Heart left ventricle (tissue), 16 donors: Measurements from ENCODE around the gene THADA. TPM values are rescaled to one million over a fixed set of nuclear protein-coding genes. Genes with fewer than 3 reads are reported as not detected.
"Not testable (repeated sequence)": the region's sequence is repeated elsewhere in the genome, so short reads cannot be mapped to it uniquely, and the experiment has no call there.

Source experiments
- ATAC-seq, 4 donors: fragments of 200-7000 bp; cut with Tn5 transposase; one replicate each; pipeline ENCODE4 v1.9.1; 2020 to 2022; ENCODE audit warnings: moderate library complexity in 4 of 4, mild to moderate bottlenecking in 3 of 4, moderate number of reproducible peaks in 1 of 4
- DNase-seq, 5 donors: peaks; one replicate each; pipeline ENCODE4 v3.0.0-alpha.2; 2020
- H3K27ac ChIP-seq, 12 donors: fragments of 200-600 bp; sonication (generic) in 4 of 12; one replicate each; pipeline versions ENCODE4 v1.5.0 to v1.8.0; 2016 to 2022; ENCODE audit warnings: mild to moderate bottlenecking in 2 of 12
- H3K27me3 ChIP-seq, 9 donors: fragments of 200-600 bp; sonication (generic) in 2 of 9; one replicate each; pipeline versions ENCODE4 v1.5.1 to v1.8.0; 2016 to 2022; ENCODE audit warnings: mild to moderate bottlenecking in 3 of 9
- H3K36me3 ChIP-seq, 9 donors: fragments of 200-600 bp; sonication (generic) in 2 of 9; one replicate each; pipeline versions ENCODE4 v1.5.0 to v1.8.0; 2018 to 2022; ENCODE audit warnings: mild to moderate bottlenecking in 2 of 9
- H3K4me1 ChIP-seq, 12 donors: fragments of 200-600 bp; sonication (generic) in 4 of 12; one replicate each; pipeline versions ENCODE4 v1.5.0 to v1.8.0; 2016 to 2022; ENCODE audit warnings: mild to moderate bottlenecking in 3 of 12
- H3K4me3 ChIP-seq, 12 donors: fragments of 200-600 bp; sonication (generic) in 4 of 12; one replicate each; pipeline versions ENCODE4 v1.5.0 to v1.8.0; 2017 to 2022; ENCODE audit warnings: mild to moderate bottlenecking in 9 of 12, moderate library complexity in 4 of 12
- H3K9me3 ChIP-seq, 12 donors: fragments of 200-600 bp; sonication (generic) in 4 of 12; one replicate each; pipeline versions ENCODE4 v1.5.0 to v1.8.0; 2016 to 2022; ENCODE audit warnings: mild to moderate bottlenecking in 1 of 12
- POLR2A ChIP-seq, 2 donors: fragments of 450-650 bp; IDR thresholded peaks; one replicate each; pipeline ENCODE4 v1.6.1; 2017; ENCODE audit warnings: antibody characterized with exemption in 2 of 2, mild to moderate bottlenecking in 2 of 2, moderate library complexity in 2 of 2
- WGBS, 4 donors: extraction: QIAGEN DNeasy Blood & Tissue Kit in 2 of 4; methylation state at CpG; one replicate each; pipeline versions ENCODE4 v1.1.5 to v1.1.7; 2013 to 2018; 5-methylcytosine and 5-hydroxymethylcytosine counted together
- intact Hi-C, 10 donors: fragments of 100-400 bp; cut with DNase I; formaldehyde crosslinking; loops; one replicate each; pipeline versions ENCODE4 v1.11.1 to v1.14.2; 2022
- polyA plus RNA-seq, 2 donors: library from polyadenylated mRNA; stranded (reverse); fragments of 200-250 nt; gene quantifications; one replicate each; pipeline ENCODE4 v1.2.3, GENCODE V29; 2013
- total RNA-seq, 9 donors: library from RNA; depleted of rRNA in 2 of 9; stranded (reverse); fragments of >200 nt in 2 of 9; fragmentation: NEBNext Ultra II Directional in 3 of 9; extraction: Animal tissue kit (Norgen Biotek cat#: 25700) in 3 of 9; gene quantifications; one replicate each; pipeline versions ENCODE4 v1.1.0 to v1.2.4, GENCODE V29; 2016 to 2023
- TF ChIP-seq, protein P1 (sequence below), 12 donors: fragments of 200-600 bp; sonication (generic) in 4 of 12; IDR thresholded peaks; one replicate each; pipeline versions ENCODE4 v1.5.0 to v1.8.0; 2018 to 2022; ENCODE audit warnings: antibody characterized with exemption in 12 of 12, mild to moderate bottlenecking in 5 of 12
- donor health status: ischemic (EF 13 %, LVEDD 7.1; RV severe dilation, severe dysfunction).
- donor health status: healthy with polysubstance abuse.
- donor health status: DM: no; HTN: yes; CAD: no.
- donor health status: DM: no; HTN: no; CAD: no.
- donor health status: ischemic (EF 25% LVEDD 6.9; RV normal size, moderate dysfunction).
- donor health status: ischemic (EF 25% LVEDD 5.7; RV mildly dilated, moderate dysfunction).
- donor health status: healthy.
- donor health status: DM: yes; HTN: yes; CAD: no.
- donor health status: ischemic (EF 35%, LVEDD 5.7; RV mildly dilated, moderate dysfunction).
- donor health status: nonischemic (EF 11% LVEDD 7.7; RV severe dilation, severe dysfunction).
- donor health status: DM: yes; HTN: yes; CAD: no.
- donor health status: PGD.
- donor health status: ischemic (EF 29% LVEDD 5.4; RV normal size, mild dysfunction).
- donor health status: nonischemic (EF 23%, LVEDD 6.1; RV moderate dilation, normal function).

Gene THADA
- total and polyA plus RNA-seq, 11 donors = 6.8 to 21.4 (median 13.0) TPM

DNA sequence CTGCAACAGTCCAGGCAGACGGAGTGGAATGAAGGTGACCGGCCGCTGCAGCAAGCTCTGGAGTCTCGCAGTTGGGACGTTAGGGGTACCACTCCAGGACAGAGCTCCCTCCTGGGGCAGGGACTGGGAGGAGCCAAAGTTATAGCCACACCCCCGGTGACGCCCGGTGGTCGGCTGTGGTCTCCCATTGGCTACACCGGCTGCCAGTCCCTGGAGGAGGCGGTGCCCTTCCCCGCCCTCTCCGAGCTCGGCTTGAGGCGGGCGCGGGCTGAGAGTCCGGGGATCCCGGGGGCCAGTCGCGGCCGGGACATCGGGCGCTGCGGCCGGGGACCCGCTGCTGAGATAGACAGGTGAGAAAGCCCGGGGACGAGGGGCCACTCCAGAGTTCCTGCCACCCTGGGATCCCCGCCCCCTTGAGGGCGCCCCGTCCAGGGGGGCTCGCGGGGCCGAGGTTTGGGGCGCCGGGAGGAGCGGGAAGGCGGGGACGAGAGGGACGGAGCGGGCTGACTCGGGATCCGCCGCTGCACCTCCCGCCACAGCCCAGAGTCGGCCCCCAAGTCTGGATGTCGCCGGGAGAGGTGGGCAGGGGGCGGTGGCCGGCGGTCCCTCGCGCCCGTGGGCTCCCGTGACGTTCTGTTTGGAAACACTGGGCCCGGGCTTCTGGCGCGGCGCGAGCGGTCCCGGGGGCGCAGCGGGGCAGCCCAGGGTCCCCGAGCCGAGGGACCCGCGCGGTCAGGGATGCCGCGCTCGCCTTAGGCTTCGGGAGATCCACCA, 41.4 kb upstream of the THADA start, which contains the start of gene PLEKHH2:
TSS of gene PLEKHH2 (plus strand) at position 231 of the 774 bp plus-strand sequence. CDS start 7,414 bp downstream, outside the sequence.
- ATAC-seq (peak; percentile 96 to 100 (median 99)), DNase-seq (peak; percentile 87 to 92 (median 88))
- intact Hi-C loops = no loop called here
- Histone ChIP-seq H3K4me1 (peaks cover 0 to 16% (median 4%) of the 10 kb centered on the region in 12 donors), H3K9me3 (peaks cover 0 to 17% (median 6%) of the 10 kb centered on the region in 12 donors), H3K36me3 (no peaks in the 10 kb centered on the region), H3K27ac (peak within 1 kb of the TSS in 9 of 12 donors; percentile 20 to 84 (median 53)), H3K27me3 (peaks cover 0 to 56% (median 14%) of the 10 kb centered on the region in 9 donors), H3K4me3 (peak within 1 kb of the TSS; percentile 58 to 87 (median 76))
- peak in 1 of 2 donors; percentile 48 for TF ChIP-seq POLR2A (IDR thresholded peaks at IDR 0.05)
- TF ChIP-seq, protein P1, sequence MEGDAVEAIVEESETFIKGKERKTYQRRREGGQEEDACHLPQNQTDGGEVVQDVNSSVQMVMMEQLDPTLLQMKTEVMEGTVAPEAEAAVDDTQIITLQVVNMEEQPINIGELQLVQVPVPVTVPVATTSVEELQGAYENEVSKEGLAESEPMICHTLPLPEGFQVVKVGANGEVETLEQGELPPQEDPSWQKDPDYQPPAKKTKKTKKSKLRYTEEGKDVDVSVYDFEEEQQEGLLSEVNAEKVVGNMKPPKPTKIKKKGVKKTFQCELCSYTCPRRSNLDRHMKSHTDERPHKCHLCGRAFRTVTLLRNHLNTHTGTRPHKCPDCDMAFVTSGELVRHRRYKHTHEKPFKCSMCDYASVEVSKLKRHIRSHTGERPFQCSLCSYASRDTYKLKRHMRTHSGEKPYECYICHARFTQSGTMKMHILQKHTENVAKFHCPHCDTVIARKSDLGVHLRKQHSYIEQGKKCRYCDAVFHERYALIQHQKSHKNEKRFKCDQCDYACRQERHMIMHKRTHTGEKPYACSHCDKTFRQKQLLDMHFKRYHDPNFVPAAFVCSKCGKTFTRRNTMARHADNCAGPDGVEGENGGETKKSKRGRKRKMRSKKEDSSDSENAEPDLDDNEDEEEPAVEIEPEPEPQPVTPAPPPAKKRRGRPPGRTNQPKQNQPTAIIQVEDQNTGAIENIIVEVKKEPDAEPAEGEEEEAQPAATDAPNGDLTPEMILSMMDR (IDR thresholded peaks at IDR 0.05) = no peak
- WGBS, 4 donors = 0 to 7% (median 1%) methylated on average over 13 to 75 of the region's 75 CpGs

DNA sequence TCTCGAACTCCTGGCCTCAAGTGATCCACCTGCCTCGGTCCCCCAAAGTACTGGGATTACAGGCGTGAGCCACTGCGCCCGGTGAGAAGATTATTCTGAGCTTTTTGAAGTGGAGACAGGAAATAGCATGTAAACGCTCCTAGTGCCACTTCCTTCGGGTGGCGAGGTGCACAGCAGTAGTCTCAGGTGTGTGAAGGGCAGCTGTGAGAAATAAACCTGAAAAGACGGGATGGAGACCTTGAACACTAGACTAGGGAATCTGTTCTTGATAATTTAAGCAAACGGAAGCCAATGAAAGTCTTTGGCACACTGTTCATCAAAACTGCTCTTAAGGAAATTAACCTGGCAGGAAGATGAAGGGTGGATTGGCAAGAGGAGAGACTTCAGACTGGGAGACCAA, 40.8 kb upstream of the THADA start:
- Histone ChIP-seq H3K27ac (peak overlapping the region in 2 of 12 donors; percentile 81 to 84), H3K4me1 (peaks cover 0 to 16% (median 4%) of the 10 kb centered on the region in 12 donors), H3K27me3 (peaks cover 0 to 57% (median 14%) of the 10 kb centered on the region in 9 donors), H3K9me3 (peaks cover 0 to 17% (median 6%) of the 10 kb centered on the region in 12 donors), H3K36me3 (no peaks in the 10 kb centered on the region), H3K4me3 (peak overlapping the region; percentile 58 to 87 (median 76))
- TF ChIP-seq POLR2A (IDR thresholded peaks at IDR 0.05) = no peak
- TF ChIP-seq, protein P1 (IDR thresholded peaks at IDR 0.05) = no peak
- WGBS, 4 donors = 38 to 52% (median 42%) methylated on average over 10 of the region's 10 CpGs
- intact Hi-C loops = no loop called here
- no peak for DNase-seq
- no peak for ATAC-seq

DNA sequence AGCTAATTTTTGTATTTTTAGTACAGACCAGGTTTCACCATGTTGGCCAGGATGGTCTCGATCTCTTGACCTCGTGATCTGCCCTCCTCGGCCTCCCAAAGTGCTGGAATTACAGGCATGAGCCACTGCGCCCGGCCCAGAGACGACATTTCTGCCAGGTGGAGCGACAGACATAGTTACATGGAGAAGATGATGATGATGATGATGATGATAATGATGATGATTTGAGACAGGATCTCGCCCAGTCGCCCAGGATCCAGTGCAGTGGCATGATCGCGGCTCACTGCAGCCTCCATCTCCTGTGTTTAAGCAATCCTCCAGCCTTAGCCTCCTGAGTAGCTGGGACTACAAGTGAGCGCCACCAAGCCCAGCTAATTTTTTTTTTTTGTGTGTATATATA, 40.3 kb upstream of the THADA start:
- DNase-seq, H3K36me3 ChIP-seq, ATAC-seq, H3K4me3 ChIP-seq, intact Hi-C loops, H3K27ac ChIP-seq: not testable (repeated sequence)
- peaks cover 0 to 57% (median 14%) of the 10 kb centered on the region in 9 donors for H3K27me3 ChIP-seq
- peaks cover 0 to 16% (median 4%) of the 10 kb centered on the region in 12 donors for H3K4me1 ChIP-seq
- 89 to 99% (median 95%) methylated on average over 12 of the region's 12 CpGs for WGBS, 4 donors
- peaks cover 0 to 17% (median 6%) of the 10 kb centered on the region in 12 donors for H3K9me3 ChIP-seq

GRCh38 chr2:43634604-43635306, 38.9 kb upstream of the THADA start:
- whole genome bisulfite sequencing, 4 donors = 54 to 66% (median 55%) methylated on average over 6 of the region's 6 CpGs
- no peak for TF ChIP-seq POLR2A (IDR thresholded peaks at IDR 0.05)
- TF ChIP-seq, protein P1 (IDR thresholded peaks at IDR 0.05) = no peak
- no peak for DNase-seq
- Histone ChIP-seq H3K4me1 (peaks cover 0 to 16% (median 4%) of the 10 kb centered on the region in 12 donors), H3K27me3 (peaks cover 0 to 57% (median 14%) of the 10 kb centered on the region in 9 donors), H3K36me3 (no peaks in the 10 kb centered on the region), H3K9me3 (peaks cover 0 to 9% (median 5%) of the 10 kb centered on the region in 12 donors), H3K4me3 (peak overlapping the region in 1 of 12 donors; percentile 11), H3K27ac (peak overlapping the region in 5 of 12 donors; percentile 0 to 60 (median 30))
- intact Hi-C loops = no loop called here
- peak in 1 of 4 donors; percentile 53 for ATAC-seq
